HEK293 (cell line): ENCODE data around the gene RAF1.

ENCODE experiments used
- CTCF ChIA-PET: fragments of 350-600 bp; formaldehyde crosslinking; extraction: SDS; loops from one replicate; lab custom pipeline; 2021; ENCODE audit warnings: antibody characterized with exemption; lab: Yijun Ruan, JAX
- POLR2A ChIA-PET: fragments of 300-600 bp; formaldehyde crosslinking; extraction: SDS; loops from one replicate; lab custom pipeline; 2020; ENCODE audit warnings: antibody characterized with exemption, inconsistent platforms; lab: Yijun Ruan, JAX
- H3K27ac ChIP-seq: fragments of 200-500 bp; sonication (Bioruptor generic); 2 replicates; pipeline ENCODE4 v1.5.1; 2014; ENCODE audit warnings: low read depth, low read length, control low read depth, inconsistent platforms; ENCODE audit errors: extremely low read depth
- H3K36me3 ChIP-seq, 2 experiments: fragments of 200-500 bp in 1 of 2; sonication (Bioruptor generic) in 1 of 2; 1 replicate in 1 of 2; 2 replicates in 1 of 2; pipeline ENCODE4 v1.5.1; 2014 to 2017; ENCODE audit warnings: inconsistent platforms in 2 of 2, low read length in 2 of 2; ENCODE audit not compliant: control insufficient read depth in 2 of 2, insufficient read depth in 1 of 2
- H3K4me1 ChIP-seq: fragments of 200-500 bp; sonication (Bioruptor generic); 2 replicates; pipeline ENCODE4 v1.5.1; 2014; ENCODE audit warnings: mild to moderate bottlenecking, low read length, inconsistent platforms; ENCODE audit not compliant: control insufficient read depth, insufficient read depth
- H3K4me3 ChIP-seq: 2 replicates; pipeline ENCODE4 v1.5.1; 2011; ENCODE audit warnings: low read depth, mild to moderate bottlenecking, control low read depth, low read length, moderate library complexity
- H3K9me3 ChIP-seq: fragments of 200-500 bp; sonication (Bioruptor generic); 2 replicates; pipeline ENCODE4 v1.5.1; 2014; ENCODE audit warnings: low read depth, low read length, inconsistent platforms; ENCODE audit not compliant: control insufficient read depth, insufficient read depth
- BCL11B ChIP-seq: fragments of 450-650 bp; formaldehyde crosslinking; IDR thresholded peaks from 2 replicates; pipeline ENCODE4 v1.5.1; 2016; ENCODE audit warnings: low read depth, missing biosample characterization, missing genetic modification characterization
- GFI1B ChIP-seq: fragments of 450-650 bp; formaldehyde crosslinking; IDR thresholded peaks from 2 replicates; pipeline ENCODE4 v1.5.1; 2016; ENCODE audit warnings: missing biosample characterization, missing genetic modification characterization
- GLI4 ChIP-seq: fragments of 450-650 bp; formaldehyde crosslinking; IDR thresholded peaks from 2 replicates; pipeline ENCODE4 v1.5.1; 2016; ENCODE audit warnings: missing biosample characterization, missing genetic modification characterization
- HIC1 ChIP-seq: fragments of 450-650 bp; formaldehyde crosslinking; IDR thresholded peaks from 2 replicates; pipeline ENCODE4 v1.5.1; 2016; ENCODE audit warnings: missing biosample characterization, missing genetic modification characterization
- INSM2 ChIP-seq: fragments of 450-650 bp; formaldehyde crosslinking; IDR thresholded peaks from 2 replicates; pipeline ENCODE4 v1.5.1; 2016; ENCODE audit warnings: missing biosample characterization, missing genetic modification characterization
- MEIS1 ChIP-seq: sonication (generic); formaldehyde crosslinking; IDR thresholded peaks from 2 replicates; pipeline ENCODE4 v1.8.1; 2022; ENCODE audit warnings: missing genetic modification reagents, mild to moderate bottlenecking, borderline replicate concordance
- MYNN ChIP-seq: fragments of 450-650 bp; formaldehyde crosslinking; IDR thresholded peaks from 2 replicates; pipeline ENCODE4 v1.5.1; 2016; ENCODE audit warnings: missing biosample characterization, missing genetic modification characterization, borderline replicate concordance
- REPIN1 ChIP-seq: fragments of 450-650 bp; formaldehyde crosslinking; IDR thresholded peaks from 2 replicates; pipeline ENCODE4 v1.5.1; 2017; ENCODE audit warnings: missing biosample characterization, missing genetic modification characterization, low read depth
- SETDB1 ChIP-seq: IDR thresholded peaks from one replicate; pipeline ENCODE4 v1.6.1; 2017; ENCODE audit warnings: mild to moderate bottlenecking, low read length, moderate library complexity, mixed read lengths; ENCODE audit not compliant: insufficient read length
- SP7 ChIP-seq: fragments of 450-650 bp; formaldehyde crosslinking; IDR thresholded peaks from 2 replicates; pipeline ENCODE4 v1.5.1; 2016; ENCODE audit warnings: missing biosample characterization, missing genetic modification characterization
- WT1 ChIP-seq: fragments of 450-650 bp; formaldehyde crosslinking; IDR thresholded peaks from 2 replicates; pipeline ENCODE4 v1.5.1; 2016; ENCODE audit warnings: missing biosample characterization, missing genetic modification characterization
- ZNF148 ChIP-seq: fragments of 450-650 bp; formaldehyde crosslinking; IDR thresholded peaks from 2 replicates; pipeline ENCODE4 v1.5.0; 2017; ENCODE audit warnings: missing biosample characterization, missing genetic modification characterization, borderline replicate concordance
- ZNF184 ChIP-seq: fragments of 450-650 bp; IDR thresholded peaks from 2 replicates; pipeline ENCODE4 v1.5.1; 2018; ENCODE audit warnings: missing biosample characterization, mild to moderate bottlenecking, missing genetic modification characterization
- ZNF211 ChIP-seq: fragments of 450-650 bp; formaldehyde crosslinking; IDR thresholded peaks from 2 replicates; pipeline ENCODE4 v1.5.1; 2016; ENCODE audit warnings: low read depth, missing biosample characterization, missing genetic modification characterization
- ZNF266 ChIP-seq: fragments of 450-650 bp; formaldehyde crosslinking; IDR thresholded peaks from 2 replicates; pipeline ENCODE4 v1.5.1; 2016; ENCODE audit warnings: missing biosample characterization, missing genetic modification characterization, low read depth
- ZNF324 ChIP-seq: fragments of 450-650 bp; formaldehyde crosslinking; IDR thresholded peaks from 2 replicates; pipeline ENCODE4 v1.5.1; 2016; ENCODE audit warnings: missing biosample characterization, missing genetic modification characterization
- ZNF600 ChIP-seq: fragments of 450-650 bp; formaldehyde crosslinking; IDR thresholded peaks from 2 replicates; pipeline ENCODE4 v1.5.1; 2016; ENCODE audit warnings: missing biosample characterization, missing genetic modification characterization
- ZNF624 ChIP-seq: fragments of 450-650 bp; formaldehyde crosslinking; IDR thresholded peaks from 2 replicates; pipeline ENCODE4 v1.5.1; 2017; ENCODE audit warnings: missing biosample characterization, missing genetic modification characterization
- ZNF660 ChIP-seq: fragments of 450-650 bp; IDR thresholded peaks from 2 replicates; pipeline ENCODE4 v1.5.1; 2018; ENCODE audit warnings: missing biosample characterization, mild to moderate bottlenecking, missing genetic modification characterization
- TF ChIP-seq, protein P1 (sequence below): fragments of 450-650 bp; formaldehyde crosslinking; IDR thresholded peaks from 2 replicates; pipeline ENCODE4 v1.5.1; 2016; ENCODE audit warnings: missing biosample characterization, missing genetic modification characterization
- TF ChIP-seq, protein P2 (sequence below): fragments of 450-650 bp; formaldehyde crosslinking; IDR thresholded peaks from 2 replicates; pipeline ENCODE4 v1.5.1; 2017; ENCODE audit warnings: missing biosample characterization, missing genetic modification characterization
- TF ChIP-seq, protein P3 (sequence below): fragments of 450-650 bp; formaldehyde crosslinking; IDR thresholded peaks from 2 replicates; pipeline ENCODE4 v1.5.1; 2016; ENCODE audit warnings: missing biosample characterization, missing genetic modification characterization
- TF ChIP-seq, protein P4 (sequence below): fragments of 450-650 bp; formaldehyde crosslinking; IDR thresholded peaks from 2 replicates; pipeline ENCODE4 v1.5.1; 2016; ENCODE audit warnings: missing biosample characterization, missing genetic modification characterization

RAF1 gene

GRCh38 chr3:12658593-12659058 is 5.3 kb downstream of the RAF1 start:
- ChIA-PET CTCF (interaction anchor here (0.5 to 0.9 kb wide), 2 partner anchors 48 to 99 kb away, joined by 3 to 4 read pairs; no protein-coding TSS in a partner anchor), POLR2A (interaction anchor here (0.5 kb wide), 1 partner anchor 80 kb away, joined by 7 read pairs; no protein-coding TSS in a partner anchor)
- H3K9me3 ChIP-seq = no peaks in the 10 kb centered on the region
- peaks cover 22% of the 10 kb centered on the region for H3K4me1 ChIP-seq
- no peak overlapping the region for H3K27ac ChIP-seq
- H3K4me3 ChIP-seq = no peak overlapping the region
- no peaks in the 10 kb centered on the region for H3K36me3 ChIP-seq
- TF ChIP-seq GFI1B (tag by site-specific recombination) (peak; percentile 81; the same call in 1 of the 2 replicates), ZNF324 (tag by site-specific recombination) (no peak), SETDB1 (no peak), MYNN (tag by site-specific recombination) (no peak), SP7 (peak; percentile 43; the same call in 1 of the 2 replicates), WT1 (peak; percentile 71), BCL11B (tag by site-specific recombination) (no peak), ZNF184 (tag by site-specific recombination) (no peak), GLI4 (tag by site-specific recombination) (no peak), ZNF211 (tag by site-specific recombination) (no peak), ZNF624 (no peak), ZNF600 (tag by site-specific recombination) (no peak), ZNF266 (tag by site-specific recombination) (no peak), HIC1 (tag by site-specific recombination) (no peak), INSM2 (tag by site-specific recombination) (peak; percentile 58), REPIN1 (no peak), ZNF660 (tag by site-specific recombination) (no peak), ZNF148 (no peak), MEIS1 (no peak)
- TF ChIP-seq, protein P1, sequence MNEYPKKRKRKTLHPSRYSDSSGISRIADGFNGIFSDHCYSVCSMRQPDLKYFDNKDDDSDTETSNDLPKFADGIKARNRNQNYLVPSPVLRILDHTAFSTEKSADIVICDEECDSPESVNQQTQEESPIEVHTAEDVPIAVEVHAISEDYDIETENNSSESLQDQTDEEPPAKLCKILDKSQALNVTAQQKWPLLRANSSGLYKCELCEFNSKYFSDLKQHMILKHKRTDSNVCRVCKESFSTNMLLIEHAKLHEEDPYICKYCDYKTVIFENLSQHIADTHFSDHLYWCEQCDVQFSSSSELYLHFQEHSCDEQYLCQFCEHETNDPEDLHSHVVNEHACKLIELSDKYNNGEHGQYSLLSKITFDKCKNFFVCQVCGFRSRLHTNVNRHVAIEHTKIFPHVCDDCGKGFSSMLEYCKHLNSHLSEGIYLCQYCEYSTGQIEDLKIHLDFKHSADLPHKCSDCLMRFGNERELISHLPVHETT (tag by site-specific recombination) = 0 out of 2 replicates have a peak, but pooled peaks have one; percentile 28
- TF ChIP-seq, protein P2, sequence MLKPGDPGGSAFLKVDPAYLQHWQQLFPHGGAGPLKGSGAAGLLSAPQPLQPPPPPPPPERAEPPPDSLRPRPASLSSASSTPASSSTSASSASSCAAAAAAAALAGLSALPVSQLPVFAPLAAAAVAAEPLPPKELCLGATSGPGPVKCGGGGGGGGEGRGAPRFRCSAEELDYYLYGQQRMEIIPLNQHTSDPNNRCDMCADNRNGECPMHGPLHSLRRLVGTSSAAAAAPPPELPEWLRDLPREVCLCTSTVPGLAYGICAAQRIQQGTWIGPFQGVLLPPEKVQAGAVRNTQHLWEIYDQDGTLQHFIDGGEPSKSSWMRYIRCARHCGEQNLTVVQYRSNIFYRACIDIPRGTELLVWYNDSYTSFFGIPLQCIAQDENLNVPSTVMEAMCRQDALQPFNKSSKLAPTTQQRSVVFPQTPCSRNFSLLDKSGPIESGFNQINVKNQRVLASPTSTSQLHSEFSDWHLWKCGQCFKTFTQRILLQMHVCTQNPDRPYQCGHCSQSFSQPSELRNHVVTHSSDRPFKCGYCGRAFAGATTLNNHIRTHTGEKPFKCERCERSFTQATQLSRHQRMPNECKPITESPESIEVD (tag by site-specific recombination) = peak; percentile 92
- TF ChIP-seq, protein P3, sequence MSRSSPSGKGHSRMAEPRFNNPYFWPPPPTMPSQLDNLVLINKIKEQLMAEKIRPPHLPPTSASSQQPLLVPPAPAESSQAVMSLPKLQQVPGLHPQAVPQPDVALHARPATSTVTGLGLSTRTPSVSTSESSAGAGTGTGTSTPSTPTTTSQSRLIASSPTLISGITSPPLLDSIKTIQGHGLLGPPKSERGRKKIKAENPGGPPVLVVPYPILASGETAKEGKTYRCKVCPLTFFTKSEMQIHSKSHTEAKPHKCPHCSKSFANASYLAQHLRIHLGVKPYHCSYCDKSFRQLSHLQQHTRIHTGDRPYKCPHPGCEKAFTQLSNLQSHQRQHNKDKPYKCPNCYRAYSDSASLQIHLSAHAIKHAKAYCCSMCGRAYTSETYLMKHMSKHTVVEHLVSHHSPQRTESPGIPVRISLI (tag by site-specific recombination) = 0 out of 2 replicates have a peak, but pooled peaks have one; percentile 53
- TF ChIP-seq, protein P4, sequence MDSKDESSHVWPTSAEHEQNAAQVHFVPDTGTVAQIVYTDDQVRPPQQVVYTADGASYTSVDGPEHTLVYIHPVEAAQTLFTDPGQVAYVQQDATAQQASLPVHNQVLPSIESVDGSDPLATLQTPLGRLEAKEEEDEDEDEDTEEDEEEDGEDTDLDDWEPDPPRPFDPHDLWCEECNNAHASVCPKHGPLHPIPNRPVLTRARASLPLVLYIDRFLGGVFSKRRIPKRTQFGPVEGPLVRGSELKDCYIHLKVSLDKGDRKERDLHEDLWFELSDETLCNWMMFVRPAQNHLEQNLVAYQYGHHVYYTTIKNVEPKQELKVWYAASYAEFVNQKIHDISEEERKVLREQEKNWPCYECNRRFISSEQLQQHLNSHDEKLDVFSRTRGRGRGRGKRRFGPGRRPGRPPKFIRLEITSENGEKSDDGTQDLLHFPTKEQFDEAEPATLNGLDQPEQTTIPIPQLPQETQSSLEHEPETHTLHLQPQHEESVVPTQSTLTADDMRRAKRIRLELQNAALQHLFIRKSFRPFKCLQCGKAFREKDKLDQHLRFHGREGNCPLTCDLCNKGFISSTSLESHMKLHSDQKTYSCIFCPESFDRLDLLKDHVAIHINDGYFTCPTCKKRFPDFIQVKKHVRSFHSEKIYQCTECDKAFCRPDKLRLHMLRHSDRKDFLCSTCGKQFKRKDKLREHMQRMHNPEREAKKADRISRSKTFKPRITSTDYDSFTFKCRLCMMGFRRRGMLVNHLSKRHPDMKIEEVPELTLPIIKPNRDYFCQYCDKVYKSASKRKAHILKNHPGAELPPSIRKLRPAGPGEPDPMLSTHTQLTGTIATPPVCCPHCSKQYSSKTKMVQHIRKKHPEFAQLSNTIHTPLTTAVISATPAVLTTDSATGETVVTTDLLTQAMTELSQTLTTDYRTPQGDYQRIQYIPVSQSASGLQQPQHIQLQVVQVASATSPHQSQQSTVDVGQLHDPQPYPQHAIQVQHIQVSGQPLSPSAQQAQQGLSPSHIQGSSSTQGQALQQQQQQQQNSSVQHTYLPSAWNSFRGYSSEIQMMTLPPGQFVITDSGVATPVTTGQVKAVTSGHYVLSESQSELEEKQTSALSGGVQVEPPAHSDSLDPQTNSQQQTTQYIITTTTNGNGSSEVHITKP = 0 out of 2 replicates have a peak, but pooled peaks have one; percentile 16
